Measurements from ENCODE around the gene EDDM13.

DNA sequence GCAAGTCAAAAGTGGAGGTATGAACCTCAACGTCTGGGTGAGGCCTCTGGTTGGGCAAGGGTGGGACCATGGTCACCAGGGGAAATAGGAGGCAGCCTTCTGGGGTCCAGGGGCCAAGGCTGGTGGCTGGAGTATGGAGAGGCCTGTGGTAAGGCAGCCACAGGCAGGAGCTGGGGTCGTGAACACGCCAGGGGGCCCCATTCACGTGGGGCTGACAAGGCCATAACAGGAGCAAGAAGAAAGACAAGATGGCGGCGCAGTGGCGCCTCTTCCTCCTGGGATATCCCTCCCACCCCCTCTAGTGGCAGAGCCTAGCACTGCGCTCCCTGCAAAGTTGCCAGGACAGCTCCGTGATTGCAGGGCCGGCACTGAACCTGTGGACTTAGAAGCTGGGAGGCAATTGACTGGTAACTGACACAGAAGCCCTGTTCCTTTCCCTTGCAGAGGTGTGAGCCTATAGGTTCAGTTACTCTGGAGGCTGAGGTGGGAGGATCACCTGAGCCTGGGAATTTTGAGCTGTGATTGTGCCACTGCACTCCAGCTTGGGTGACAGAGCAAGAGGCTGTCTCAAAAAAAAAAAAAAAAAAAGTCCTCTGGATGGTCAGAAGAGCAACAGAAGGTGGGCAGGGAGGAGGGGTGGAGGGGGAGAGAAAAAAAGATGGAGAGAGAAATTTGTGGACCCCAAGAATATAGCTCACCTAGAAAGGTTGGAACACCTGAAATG is 19.7 kb upstream of the EDDM13 start:
- TF ChIP-seq, protein P1, sequence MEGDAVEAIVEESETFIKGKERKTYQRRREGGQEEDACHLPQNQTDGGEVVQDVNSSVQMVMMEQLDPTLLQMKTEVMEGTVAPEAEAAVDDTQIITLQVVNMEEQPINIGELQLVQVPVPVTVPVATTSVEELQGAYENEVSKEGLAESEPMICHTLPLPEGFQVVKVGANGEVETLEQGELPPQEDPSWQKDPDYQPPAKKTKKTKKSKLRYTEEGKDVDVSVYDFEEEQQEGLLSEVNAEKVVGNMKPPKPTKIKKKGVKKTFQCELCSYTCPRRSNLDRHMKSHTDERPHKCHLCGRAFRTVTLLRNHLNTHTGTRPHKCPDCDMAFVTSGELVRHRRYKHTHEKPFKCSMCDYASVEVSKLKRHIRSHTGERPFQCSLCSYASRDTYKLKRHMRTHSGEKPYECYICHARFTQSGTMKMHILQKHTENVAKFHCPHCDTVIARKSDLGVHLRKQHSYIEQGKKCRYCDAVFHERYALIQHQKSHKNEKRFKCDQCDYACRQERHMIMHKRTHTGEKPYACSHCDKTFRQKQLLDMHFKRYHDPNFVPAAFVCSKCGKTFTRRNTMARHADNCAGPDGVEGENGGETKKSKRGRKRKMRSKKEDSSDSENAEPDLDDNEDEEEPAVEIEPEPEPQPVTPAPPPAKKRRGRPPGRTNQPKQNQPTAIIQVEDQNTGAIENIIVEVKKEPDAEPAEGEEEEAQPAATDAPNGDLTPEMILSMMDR (IDR thresholded peaks at IDR 0.05 in 4 of 5, conservative IDR thresholded peaks at IDR 0.05 in 1 of 5), result peak in 4 of 5 experiments; percentile 35 to 67 (median 56)
- TF ChIP-seq POLR2A (IDR thresholded peaks at IDR 0.05), result no peak
